ENCODE results near the gene GRIK3. TPM values are rescaled to one million over a fixed set of nuclear protein-coding genes. Genes with fewer than 3 reads are reported as not detected.

The GRIK3 gene
- total RNA-seq, 1 donor from 2014 or later = not detected

- Mint-ChIP-seq H3K4me1 (ENCODE audit: low read depth) (no peaks in the 10 kb centered on the region), H3K9me3 (no peaks in the 10 kb centered on the region), H3K27ac (no peak overlapping the region), H3K36me3 (ENCODE audit: low read depth) (no peaks in the 10 kb centered on the region), H3K27me3 (ENCODE audit: insufficient read depth) (peaks cover 5% of the 10 kb centered on the region), H3K4me3 (no peak overlapping the region)
- intact Hi-C loops (cut with micrococcal nuclease) = no loop called here
- DNase-seq (ENCODE audit: low spot score) = no peak
Observed at GRCh38 chr1:36831186-36831810, 203.0 kb downstream of the GRIK3 start.

- Mint-ChIP-seq H3K9me3 (no peaks in the 10 kb centered on the region), H3K27ac (no peak overlapping the region), H3K27me3 (ENCODE audit: insufficient read depth) (peaks cover 5% of the 10 kb centered on the region), H3K4me1 (ENCODE audit: low read depth) (no peaks in the 10 kb centered on the region), H3K4me3 (no peak overlapping the region), H3K36me3 (ENCODE audit: low read depth) (no peaks in the 10 kb centered on the region)
- intact Hi-C loops (cut with micrococcal nuclease) = no loop called here
- no peak for DNase-seq (ENCODE audit: low spot score)
Observed at GRCh38 chr1:36829961-36830360, 204.4 kb downstream of the GRIK3 start.

- Mint-ChIP-seq H3K27me3 (ENCODE audit: insufficient read depth) (peaks cover 5% of the 10 kb centered on the region), H3K36me3 (ENCODE audit: low read depth) (no peaks in the 10 kb centered on the region), H3K27ac (no peak overlapping the region), H3K9me3 (no peaks in the 10 kb centered on the region), H3K4me1 (ENCODE audit: low read depth) (no peaks in the 10 kb centered on the region), H3K4me3 (no peak overlapping the region)
- intact Hi-C loops (cut with micrococcal nuclease) = no loop called here
- no peak for DNase-seq (ENCODE audit: low spot score)
Observed at GRCh38 chr1:36829066-36829465, 205.2 kb downstream of the GRIK3 start.

GRCh38 chr1:36825226-36825625, 209.1 kb downstream of the GRIK3 start:
- Mint-ChIP-seq H3K27me3 (ENCODE audit: insufficient read depth) (no peaks in the 10 kb centered on the region), H3K9me3 (no peaks in the 10 kb centered on the region), H3K4me1 (ENCODE audit: low read depth) (no peaks in the 10 kb centered on the region), H3K27ac (no peak overlapping the region), H3K36me3 (ENCODE audit: low read depth) (no peaks in the 10 kb centered on the region), H3K4me3 (no peak overlapping the region)
- intact Hi-C loops (cut with micrococcal nuclease) = no loop called here
- DNase-seq (ENCODE audit: low spot score) = no peak

- H3K27me3 Mint-ChIP-seq (ENCODE audit: insufficient read depth) = no peaks in the 10 kb centered on the region
- no peaks in the 10 kb centered on the region for H3K4me1 Mint-ChIP-seq (ENCODE audit: low read depth)
- H3K27ac Mint-ChIP-seq = no peak overlapping the region
- no peak for DNase-seq (ENCODE audit: low spot score)
- H3K9me3 Mint-ChIP-seq = no peaks in the 10 kb centered on the region
- no peaks in the 10 kb centered on the region for H3K36me3 Mint-ChIP-seq (ENCODE audit: low read depth)
- intact Hi-C loops (cut with micrococcal nuclease) = no loop called here
- no peak overlapping the region for H3K4me3 Mint-ChIP-seq
Observed at GRCh38 chr1:36824390-36824861, 209.9 kb downstream of the GRIK3 start.

GRCh38 chr1:36822648-36823047, 211.7 kb downstream of the GRIK3 start:
- no peaks in the 10 kb centered on the region for H3K27me3 Mint-ChIP-seq (ENCODE audit: insufficient read depth)
- intact Hi-C loops (cut with micrococcal nuclease) = no loop called here

GRCh38 chr1:36821386-36821785, 212.9 kb downstream of the GRIK3 start:
- no peak overlapping the region for H3K4me3 Mint-ChIP-seq
- H3K9me3 Mint-ChIP-seq = no peaks in the 10 kb centered on the region
- intact Hi-C loops (cut with micrococcal nuclease) = no loop called here
- DNase-seq (ENCODE audit: low spot score) = no peak
- H3K27me3 Mint-ChIP-seq (ENCODE audit: insufficient read depth) = no peaks in the 10 kb centered on the region
- H3K4me1 Mint-ChIP-seq (ENCODE audit: low read depth) = no peaks in the 10 kb centered on the region
- no peak overlapping the region for H3K27ac Mint-ChIP-seq
- no peaks in the 10 kb centered on the region for H3K36me3 Mint-ChIP-seq (ENCODE audit: low read depth)

More at GRCh38 chr1:36822648-36823047, 211.7 kb downstream of the GRIK3 start:
- Mint-ChIP-seq H3K36me3 (ENCODE audit: low read depth) (no peaks in the 10 kb centered on the region), H3K4me3 (no peak overlapping the region), H3K9me3 (no peaks in the 10 kb centered on the region), H3K4me1 (ENCODE audit: low read depth) (no peaks in the 10 kb centered on the region), H3K27ac (no peak overlapping the region)
- DNase-seq (ENCODE audit: low spot score) = no peak

GRCh38 chr1:36818771-36819170, 215.5 kb downstream of the GRIK3 start:
- Mint-ChIP-seq H3K4me3 (no peak overlapping the region), H3K4me1 (ENCODE audit: low read depth) (no peaks in the 10 kb centered on the region), H3K9me3 (no peaks in the 10 kb centered on the region), H3K27ac (no peak overlapping the region), H3K36me3 (ENCODE audit: low read depth) (no peaks in the 10 kb centered on the region), H3K27me3 (ENCODE audit: insufficient read depth) (no peaks in the 10 kb centered on the region)
- no peak for DNase-seq (ENCODE audit: low spot score)
- intact Hi-C loops (cut with micrococcal nuclease) = no loop called here

GRCh38 chr1:36816348-36816747, 218.0 kb downstream of the GRIK3 start:
- Mint-ChIP-seq H3K4me3 (no peak overlapping the region), H3K27ac (no peak overlapping the region), H3K9me3 (no peaks in the 10 kb centered on the region), H3K27me3 (ENCODE audit: insufficient read depth) (no peaks in the 10 kb centered on the region), H3K36me3 (ENCODE audit: low read depth) (no peaks in the 10 kb centered on the region), H3K4me1 (ENCODE audit: low read depth) (no peaks in the 10 kb centered on the region)
- intact Hi-C loops (cut with micrococcal nuclease) = no loop called here
- DNase-seq (ENCODE audit: low spot score) = no peak

- no peak overlapping the region for H3K4me3 Mint-ChIP-seq
- DNase-seq (ENCODE audit: low spot score) = no peak
- intact Hi-C loops (cut with micrococcal nuclease) = no loop called here
- H3K27me3 Mint-ChIP-seq (ENCODE audit: insufficient read depth) = no peaks in the 10 kb centered on the region
- H3K4me1 Mint-ChIP-seq (ENCODE audit: low read depth) = no peaks in the 10 kb centered on the region
- no peak overlapping the region for H3K27ac Mint-ChIP-seq
- H3K36me3 Mint-ChIP-seq (ENCODE audit: low read depth) = no peaks in the 10 kb centered on the region
- no peaks in the 10 kb centered on the region for H3K9me3 Mint-ChIP-seq
Observed at GRCh38 chr1:36814774-36815173, 219.5 kb downstream of the GRIK3 start.

- intact Hi-C loops (cut with micrococcal nuclease) = no loop called here
- H3K27me3 Mint-ChIP-seq (ENCODE audit: insufficient read depth) = no peaks in the 10 kb centered on the region
- no peaks in the 10 kb centered on the region for H3K4me1 Mint-ChIP-seq (ENCODE audit: low read depth)
- H3K36me3 Mint-ChIP-seq (ENCODE audit: low read depth) = no peaks in the 10 kb centered on the region
- no peak overlapping the region for H3K27ac Mint-ChIP-seq
- no peak for DNase-seq (ENCODE audit: low spot score)
- no peak overlapping the region for H3K4me3 Mint-ChIP-seq
- H3K9me3 Mint-ChIP-seq = no peaks in the 10 kb centered on the region
Observed at GRCh38 chr1:36814083-36814482, 220.2 kb downstream of the GRIK3 start.

GRCh38 chr1:36807262-36807661, 227.1 kb downstream of the GRIK3 start:
- H3K27ac Mint-ChIP-seq = no peak overlapping the region
- no peaks in the 10 kb centered on the region for H3K4me1 Mint-ChIP-seq (ENCODE audit: low read depth)
- intact Hi-C loops (cut with micrococcal nuclease) = no loop called here
- no peaks in the 10 kb centered on the region for H3K36me3 Mint-ChIP-seq (ENCODE audit: low read depth)
- H3K4me3 Mint-ChIP-seq = no peak overlapping the region
- no peaks in the 10 kb centered on the region for H3K9me3 Mint-ChIP-seq
- H3K27me3 Mint-ChIP-seq (ENCODE audit: insufficient read depth) = no peaks in the 10 kb centered on the region
- no peak for DNase-seq (ENCODE audit: low spot score)

- no peaks in the 10 kb centered on the region for H3K27me3 Mint-ChIP-seq (ENCODE audit: insufficient read depth)
- no peaks in the 10 kb centered on the region for H3K9me3 Mint-ChIP-seq
- no peaks in the 10 kb centered on the region for H3K36me3 Mint-ChIP-seq (ENCODE audit: low read depth)
- H3K4me3 Mint-ChIP-seq = no peak overlapping the region
- intact Hi-C loops (cut with micrococcal nuclease) = no loop called here
- H3K4me1 Mint-ChIP-seq (ENCODE audit: low read depth) = no peaks in the 10 kb centered on the region
- no peak for DNase-seq (ENCODE audit: low spot score)
- H3K27ac Mint-ChIP-seq = no peak overlapping the region
Observed at GRCh38 chr1:36805979-36806640, 228.2 kb downstream of the GRIK3 start.

All from activated T-helper 1 cell treated with anti-CD3 and anti-CD28 coated beads, Interleukin-12 subunit alpha, Interleukin-12 subunit beta, Interleukin-2, Interleukin-4 antibody, amounts not matched to agents 30 ng/mL and 10 ng/mL and 1 ng/mL, durations not matched to agents 14 hours and 24 hours and 36 hours (primary cell).